Gastroesophageal sphincter (tissue), 3 donors: Measurements from ENCODE around the gene ALDOC.

ENCODE experiments used
- CTCF ChIP-seq, 4 experiments: fragments of 200-600 bp in 2 of 4; fragments of 450-650 bp in 2 of 4; sonication (generic) in 1 of 4; IDR thresholded peaks; one replicate each; pipeline ENCODE4 v1.5.1; 2017 to 2019; ENCODE audit warnings: antibody characterized with exemption in 4 of 4, mild to moderate bottlenecking in 2 of 4, moderate library complexity in 2 of 4
- EP300 ChIP-seq: sonication (generic); formaldehyde crosslinking; IDR thresholded peaks from one replicate; pipeline ENCODE4 v1.6.1; 2017; ENCODE audit warnings: antibody characterized with exemption, mild to moderate bottlenecking

GRCh38 chr17:28572259-28573039 lies 4.2 kb downstream of the ALDOC start:
- TF ChIP-seq CTCF (IDR thresholded peaks at IDR 0.05): no peak
- no peak for TF ChIP-seq EP300
